ENCODE results near the gene RAPGEF2.
"Not testable (repeated sequence)": the region's sequence is repeated elsewhere in the genome, so short reads cannot be mapped to it uniquely, and the experiment has no call there.

RAPGEF2 gene

DNA sequence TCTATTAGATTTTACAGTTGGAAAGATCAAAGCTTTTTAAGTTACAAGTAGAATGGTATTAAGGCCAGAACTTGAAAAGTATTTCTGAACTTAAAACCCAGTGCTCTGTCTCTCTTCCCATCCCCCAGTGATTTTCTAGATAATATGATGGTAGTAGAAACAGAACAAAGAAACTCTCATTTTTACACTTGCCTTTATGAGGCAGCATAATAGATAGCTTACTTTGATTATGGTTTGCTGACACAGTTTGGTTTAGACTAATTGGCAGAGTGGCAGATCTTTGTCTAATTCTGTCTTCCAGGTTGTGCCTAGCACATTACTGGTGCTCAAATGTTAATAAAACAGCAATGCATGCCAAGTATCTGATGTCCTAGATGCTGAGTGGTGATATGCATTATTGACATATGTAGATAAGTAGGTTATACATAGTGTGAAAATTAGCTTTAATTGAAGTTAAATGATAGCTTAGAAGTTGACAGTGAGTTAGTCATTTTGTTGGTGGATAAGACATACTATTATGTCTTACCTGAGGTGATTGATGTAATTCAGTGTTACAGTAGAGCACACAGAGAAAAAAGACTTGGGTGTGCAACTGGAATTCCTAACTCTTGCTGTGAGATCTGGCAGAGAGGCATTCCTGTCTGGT lies 4.3 kb upstream of the RAPGEF2 start:
- no peak for DNase-seq (ENCODE audit: low read depth in 2 of 2)

- DNase-seq (ENCODE audit: low read depth in 2 of 2) = no peak
These were observed 774 bp upstream of the RAPGEF2 start for GRCh38 chr4:159101988-159102621.

DNA sequence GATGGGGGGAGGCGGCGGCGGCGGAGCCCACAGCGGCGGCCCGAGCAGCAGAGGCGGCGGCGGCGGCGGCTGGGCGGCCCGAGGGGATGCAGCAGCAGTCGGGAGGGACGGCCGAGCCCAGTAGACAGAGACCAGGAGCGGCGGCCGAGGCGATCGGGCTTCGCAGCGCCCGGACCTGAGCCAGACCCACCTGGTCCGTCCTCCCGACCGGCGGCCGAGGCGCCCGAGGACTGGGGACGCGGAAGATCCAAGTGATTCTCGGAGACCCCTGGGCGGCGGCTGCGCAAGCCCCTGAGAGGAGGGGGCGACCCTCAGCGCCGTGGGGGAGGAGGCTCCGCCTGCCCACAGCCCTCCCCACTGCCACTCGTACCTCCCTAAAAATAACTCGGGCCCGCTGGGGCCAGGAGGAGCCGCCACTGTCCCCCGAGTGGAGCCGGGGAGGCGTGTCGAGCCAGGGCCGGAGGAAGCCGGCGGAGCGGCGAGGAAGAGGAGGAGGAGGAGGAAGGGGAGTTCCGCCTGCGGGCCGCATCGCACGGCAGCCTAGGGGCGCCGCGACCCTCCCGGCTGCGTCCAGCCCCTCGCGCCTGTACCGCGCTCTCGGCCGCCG lies 608 bp downstream of the RAPGEF2 start:
- peak in 1 of 2 donors; percentile 27 for DNase-seq (ENCODE audit: low read depth in 2 of 2)

DNA sequence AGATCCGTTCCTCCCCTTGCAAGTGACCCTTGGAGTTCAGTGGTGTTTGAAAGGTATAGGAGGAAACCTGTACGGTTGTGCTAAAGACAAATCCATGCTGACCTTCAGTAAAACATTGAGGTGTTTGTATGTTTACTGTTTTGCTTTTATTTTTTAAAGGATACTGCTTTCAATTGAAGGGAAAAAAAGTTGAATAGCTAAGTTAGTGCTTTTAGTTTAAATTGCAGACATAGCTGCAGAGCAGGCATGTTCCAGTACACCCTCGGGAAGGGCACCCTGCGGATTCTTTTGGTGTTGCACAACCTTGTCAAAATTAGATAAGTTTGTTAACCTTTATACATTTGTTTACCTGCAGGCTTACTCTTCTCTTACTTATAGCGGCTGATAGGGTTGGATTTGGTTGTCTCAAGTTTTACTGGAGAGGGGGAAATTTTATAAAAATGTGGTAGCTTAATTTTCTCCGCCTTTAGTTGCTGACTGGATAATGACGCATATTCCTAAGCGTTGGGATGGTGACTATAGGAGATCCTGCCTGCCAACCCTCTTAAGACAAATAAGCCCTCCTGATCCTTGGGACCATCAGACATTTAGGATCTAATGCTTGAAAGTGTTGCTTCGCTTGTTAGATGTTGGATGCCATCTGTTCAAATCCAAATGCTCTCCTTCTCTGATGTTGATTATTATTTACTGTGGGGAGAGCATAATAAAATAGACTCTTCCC lies 2.0 kb downstream of the RAPGEF2 start:
- no peak for DNase-seq (ENCODE audit: low read depth in 2 of 2)

DNA sequence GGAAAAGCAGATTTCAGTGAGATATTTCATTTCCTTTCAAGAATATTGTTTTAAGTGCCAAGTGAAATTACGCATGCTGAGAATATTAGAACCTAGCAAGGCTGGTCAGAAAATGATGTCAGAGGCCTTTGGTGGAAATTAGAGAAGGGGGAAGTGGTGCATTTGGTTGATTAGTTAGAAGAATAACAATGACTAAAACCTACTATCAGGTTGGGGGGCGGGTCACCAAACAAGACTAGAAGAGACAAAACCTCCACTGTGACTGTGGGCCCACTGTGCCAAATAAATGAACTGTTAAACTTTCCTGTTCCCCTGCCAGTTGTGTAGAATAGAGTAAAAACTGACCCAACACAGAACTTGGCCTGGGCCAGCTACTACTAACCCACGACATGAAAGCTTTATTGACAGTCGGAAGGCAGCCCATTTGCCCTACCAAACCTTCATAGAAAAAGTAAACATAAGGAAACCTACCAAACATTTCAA lies 2.9 kb downstream of the RAPGEF2 start:
- DNase-seq (ENCODE audit: low read depth in 2 of 2) = no peak

GRCh38 chr4:159106636-159107035 lies 3.8 kb downstream of the RAPGEF2 start:
- no peak for DNase-seq (ENCODE audit: low read depth in 2 of 2)

- DNase-seq (ENCODE audit: low read depth in 2 of 2) = no peak
These were observed 4.5 kb downstream of the RAPGEF2 start for GRCh38 chr4:159107203-159107925.

DNA sequence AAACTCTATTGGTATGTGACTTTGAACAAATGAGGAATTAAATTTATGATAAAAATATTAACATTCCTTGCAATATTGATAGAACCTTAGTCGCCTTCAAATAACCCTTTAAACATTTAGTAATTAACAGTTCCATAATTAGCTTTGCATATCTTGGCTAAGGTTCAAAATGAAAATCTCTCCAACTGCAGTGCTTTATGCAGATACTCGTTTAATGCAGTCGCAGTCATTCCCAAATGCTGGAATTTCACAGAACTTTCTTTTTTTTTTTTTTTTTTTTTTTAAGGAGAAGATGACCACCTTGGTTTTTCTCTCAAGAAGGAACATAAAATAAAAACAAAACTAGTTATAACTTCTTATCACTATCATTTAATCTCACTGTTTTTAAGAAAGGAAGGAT lies 5.2 kb downstream of the RAPGEF2 start:
- DNase-seq (ENCODE audit: low read depth in 2 of 2) = no peak

- DNase-seq (ENCODE audit: low read depth in 2 of 2) = no peak
These were observed 8.1 kb downstream of the RAPGEF2 start for GRCh38 chr4:159110961-159111360.

DNA sequence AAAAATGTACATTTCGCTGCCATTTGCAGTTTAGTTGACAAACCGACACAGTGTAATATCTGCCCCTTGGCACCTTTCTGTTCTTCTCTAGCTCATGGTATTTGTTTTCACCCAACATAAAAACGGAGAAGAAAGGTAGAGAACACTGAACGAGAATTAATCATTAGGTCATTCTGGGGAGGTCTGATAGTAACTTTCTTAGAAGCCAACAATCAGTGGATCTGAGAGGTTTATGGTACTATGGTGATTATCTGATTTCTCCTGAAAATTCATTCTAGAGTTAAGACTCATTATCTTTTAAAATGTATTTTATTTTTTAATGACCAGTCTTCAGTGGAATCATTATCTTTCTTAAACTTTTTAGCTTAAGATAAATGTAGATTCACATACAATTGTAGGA lies 8.5 kb downstream of the RAPGEF2 start:
- DNase-seq (ENCODE audit: low read depth in 2 of 2) = no peak

- not testable (repeated sequence) for DNase-seq (ENCODE audit: low read depth in 2 of 2)
These were observed 10.5 kb downstream of the RAPGEF2 start for GRCh38 chr4:159113366-159113765.

DNA sequence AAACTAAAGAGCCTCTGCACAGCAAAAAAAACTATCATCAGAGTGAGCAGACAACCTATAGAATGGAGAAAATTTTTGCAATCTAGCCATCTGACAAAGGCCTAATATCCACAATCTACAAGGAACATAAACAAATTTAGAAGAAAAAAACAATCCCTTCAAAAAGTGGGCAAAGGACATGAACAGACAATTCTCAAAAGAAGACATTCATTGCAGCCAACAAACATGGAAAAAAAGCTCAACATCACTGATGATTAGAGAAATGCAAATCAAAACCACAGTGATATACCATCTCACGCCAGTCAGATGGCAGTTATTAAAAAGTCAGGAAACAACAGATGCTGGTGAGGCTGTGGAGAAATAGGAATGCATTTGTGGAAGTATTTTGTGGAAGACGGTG lies 13.2 kb downstream of the RAPGEF2 start:
- DNase-seq (ENCODE audit: low read depth in 2 of 2) = not testable (repeated sequence)

- DNase-seq (ENCODE audit: low read depth in 2 of 2) = not testable (repeated sequence)
These were observed 13.8 kb downstream of the RAPGEF2 start for GRCh38 chr4:159116693-159117092.

DNA sequence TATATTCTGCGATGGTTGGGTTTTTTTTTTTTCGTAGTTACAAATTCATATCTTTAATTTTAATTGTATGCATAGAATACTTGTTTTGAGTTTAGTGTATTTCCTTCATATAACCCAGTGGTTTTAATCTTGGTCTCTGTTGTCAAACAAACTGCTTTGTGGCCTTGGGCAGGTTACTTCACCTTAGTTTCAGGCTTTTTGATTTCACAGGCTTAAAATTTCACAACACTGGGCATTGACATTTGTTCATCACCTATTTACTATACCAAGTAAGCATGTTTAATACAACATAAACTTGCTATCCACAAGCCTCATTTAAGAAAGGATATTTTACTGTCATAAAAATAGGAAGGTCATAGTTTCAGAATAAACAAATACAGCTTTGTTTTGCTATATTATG lies 14.7 kb downstream of the RAPGEF2 start:
- DNase-seq (ENCODE audit: low read depth in 2 of 2) = no peak

DNA sequence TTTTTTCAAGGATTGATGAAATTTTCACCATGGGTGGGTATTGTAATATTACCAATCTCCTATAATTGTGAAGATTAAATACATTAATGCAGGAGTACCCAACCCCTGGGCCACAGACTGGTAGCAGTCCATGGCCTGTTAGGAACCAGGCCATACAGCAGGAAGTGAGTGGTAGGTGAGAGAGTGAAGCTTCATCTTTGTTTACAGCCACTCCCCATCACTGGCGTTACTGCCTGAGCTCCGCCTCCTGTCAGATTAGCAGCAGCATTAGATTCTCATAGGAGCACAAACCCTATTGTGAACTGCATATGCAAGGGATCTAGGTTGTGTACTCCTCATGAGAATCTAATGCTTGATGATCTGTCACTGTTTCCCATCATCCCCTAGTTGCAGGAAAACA lies 15.1 kb downstream of the RAPGEF2 start:
- no peak for DNase-seq (ENCODE audit: low read depth in 2 of 2)

GRCh38 chr4:159121371-159121770 lies 18.5 kb downstream of the RAPGEF2 start:
- no peak for DNase-seq (ENCODE audit: low read depth in 2 of 2)

- DNase-seq (ENCODE audit: low read depth in 2 of 2) = no peak
These were observed 23.8 kb downstream of the RAPGEF2 start for GRCh38 chr4:159126716-159127115.

DNA sequence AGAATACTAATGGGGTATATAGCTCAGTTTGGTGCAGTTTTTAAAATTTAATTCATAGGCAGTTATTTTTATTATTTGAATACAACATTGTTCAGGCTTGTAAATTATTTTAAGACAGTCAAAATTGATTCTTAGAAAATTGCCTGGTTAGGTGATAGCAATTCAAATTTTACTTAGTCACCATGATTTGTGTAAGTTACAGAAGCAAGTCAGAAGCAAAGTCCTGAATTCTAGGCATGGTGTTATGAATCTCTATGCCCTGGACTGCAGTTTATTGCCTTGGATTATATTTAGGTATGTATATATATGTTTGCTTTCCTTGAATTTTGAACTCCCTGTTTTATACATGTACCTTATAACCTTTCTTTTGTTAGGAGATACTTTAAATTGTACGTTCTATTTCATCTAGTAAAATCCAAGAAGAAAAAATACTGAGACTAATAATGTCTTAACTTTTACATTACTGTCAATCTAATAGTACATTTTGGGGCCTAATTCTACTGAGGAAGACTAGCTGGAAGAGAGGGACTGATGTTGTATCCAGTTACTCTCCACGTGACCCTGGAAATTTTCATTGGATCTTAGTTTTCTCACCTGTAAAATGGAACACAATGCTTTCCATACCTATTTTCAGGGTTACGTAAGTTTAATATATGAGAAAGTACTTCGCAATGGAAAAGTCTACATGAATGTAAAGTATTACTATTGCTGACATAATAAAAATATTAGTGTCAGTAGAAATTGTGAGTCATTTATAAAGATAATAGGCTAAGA lies 25.1 kb downstream of the RAPGEF2 start:
- no peak for DNase-seq (ENCODE audit: low read depth in 2 of 2)

- no peak for DNase-seq (ENCODE audit: low read depth in 2 of 2)
These were observed 27.1 kb downstream of the RAPGEF2 start for GRCh38 chr4:159129814-159130550.

- no peak for DNase-seq (ENCODE audit: low read depth in 2 of 2)
These were observed 28.7 kb downstream of the RAPGEF2 start for GRCh38 chr4:159131564-159131963.

Data from stimulated activated CD4-positive, alpha-beta T cell treated with anti-CD3 and anti-CD28 coated beads, Interleukin-1b, Interleukin-23, amount 100 ng/mL, for 4 hours (primary cell).